Peyer's patch (tissue), 4 donors: Measurements from ENCODE around the gene MIGA2.

Experiments
- POLR2A ChIP-seq, 2 donors: fragments of 450-650 bp; IDR thresholded peaks; one replicate each; pipeline ENCODE4 v1.5.1; 2017; ENCODE audit warnings: antibody characterized with exemption in 2 of 2, mild to moderate bottlenecking in 2 of 2, moderate library complexity in 2 of 2
- TF ChIP-seq, protein P1 (sequence below), 6 experiments: fragments of 450-650 bp in 4 of 6; fragments of 200-600 bp in 2 of 6; sonication (generic) in 1 of 6; IDR thresholded peaks; one replicate each; pipeline ENCODE4 v1.5.1; 2017 to 2019; ENCODE audit warnings: antibody characterized with exemption in 6 of 6, mild to moderate bottlenecking in 3 of 6, moderate library complexity in 1 of 6

DNA sequence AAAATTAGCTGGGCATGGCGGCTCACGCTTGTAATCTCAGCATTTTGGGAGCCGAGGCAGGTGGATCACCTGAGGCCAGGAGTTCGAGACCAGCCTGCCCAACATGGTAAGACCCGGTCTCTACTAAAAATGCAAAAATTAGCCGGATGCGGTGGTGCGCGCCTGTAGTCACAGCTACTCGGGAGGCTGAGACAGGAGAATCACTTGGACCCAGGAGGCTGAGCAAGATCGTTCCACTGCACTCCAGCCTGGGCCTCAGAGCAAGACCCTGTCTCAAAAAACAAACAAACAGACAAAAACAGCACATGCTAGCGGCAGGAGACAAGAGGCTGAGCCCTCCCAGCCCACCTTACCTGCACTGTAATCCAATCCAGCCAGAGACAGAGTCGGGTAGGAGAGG, 43.4 kb downstream of the MIGA2 start:
- TF ChIP-seq POLR2A (IDR thresholded peaks at IDR 0.05): no peak
- TF ChIP-seq, protein P1, sequence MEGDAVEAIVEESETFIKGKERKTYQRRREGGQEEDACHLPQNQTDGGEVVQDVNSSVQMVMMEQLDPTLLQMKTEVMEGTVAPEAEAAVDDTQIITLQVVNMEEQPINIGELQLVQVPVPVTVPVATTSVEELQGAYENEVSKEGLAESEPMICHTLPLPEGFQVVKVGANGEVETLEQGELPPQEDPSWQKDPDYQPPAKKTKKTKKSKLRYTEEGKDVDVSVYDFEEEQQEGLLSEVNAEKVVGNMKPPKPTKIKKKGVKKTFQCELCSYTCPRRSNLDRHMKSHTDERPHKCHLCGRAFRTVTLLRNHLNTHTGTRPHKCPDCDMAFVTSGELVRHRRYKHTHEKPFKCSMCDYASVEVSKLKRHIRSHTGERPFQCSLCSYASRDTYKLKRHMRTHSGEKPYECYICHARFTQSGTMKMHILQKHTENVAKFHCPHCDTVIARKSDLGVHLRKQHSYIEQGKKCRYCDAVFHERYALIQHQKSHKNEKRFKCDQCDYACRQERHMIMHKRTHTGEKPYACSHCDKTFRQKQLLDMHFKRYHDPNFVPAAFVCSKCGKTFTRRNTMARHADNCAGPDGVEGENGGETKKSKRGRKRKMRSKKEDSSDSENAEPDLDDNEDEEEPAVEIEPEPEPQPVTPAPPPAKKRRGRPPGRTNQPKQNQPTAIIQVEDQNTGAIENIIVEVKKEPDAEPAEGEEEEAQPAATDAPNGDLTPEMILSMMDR (IDR thresholded peaks at IDR 0.05): no peak
